Gastroesophageal sphincter (tissue), 3 donors: ENCODE results near the gene FZD10.

Experiments used
- EP300 ChIP-seq: sonication (generic); formaldehyde crosslinking; IDR thresholded peaks from one replicate; pipeline ENCODE4 v1.6.1; 2017; ENCODE audit warnings: antibody characterized with exemption, mild to moderate bottlenecking
- POLR2AphosphoS5 ChIP-seq: sonication (generic); formaldehyde crosslinking; IDR thresholded peaks from one replicate; pipeline ENCODE4 v1.6.1; 2017; ENCODE audit warnings: antibody characterized with exemption
- TF ChIP-seq, protein P1 (sequence below), 4 experiments: fragments of 200-600 bp in 2 of 4; fragments of 450-650 bp in 2 of 4; sonication (generic) in 1 of 4; IDR thresholded peaks; one replicate each; pipeline ENCODE4 v1.5.1; 2017 to 2019; ENCODE audit warnings: antibody characterized with exemption in 4 of 4, mild to moderate bottlenecking in 2 of 4, moderate library complexity in 2 of 4

- TF ChIP-seq, protein P1, sequence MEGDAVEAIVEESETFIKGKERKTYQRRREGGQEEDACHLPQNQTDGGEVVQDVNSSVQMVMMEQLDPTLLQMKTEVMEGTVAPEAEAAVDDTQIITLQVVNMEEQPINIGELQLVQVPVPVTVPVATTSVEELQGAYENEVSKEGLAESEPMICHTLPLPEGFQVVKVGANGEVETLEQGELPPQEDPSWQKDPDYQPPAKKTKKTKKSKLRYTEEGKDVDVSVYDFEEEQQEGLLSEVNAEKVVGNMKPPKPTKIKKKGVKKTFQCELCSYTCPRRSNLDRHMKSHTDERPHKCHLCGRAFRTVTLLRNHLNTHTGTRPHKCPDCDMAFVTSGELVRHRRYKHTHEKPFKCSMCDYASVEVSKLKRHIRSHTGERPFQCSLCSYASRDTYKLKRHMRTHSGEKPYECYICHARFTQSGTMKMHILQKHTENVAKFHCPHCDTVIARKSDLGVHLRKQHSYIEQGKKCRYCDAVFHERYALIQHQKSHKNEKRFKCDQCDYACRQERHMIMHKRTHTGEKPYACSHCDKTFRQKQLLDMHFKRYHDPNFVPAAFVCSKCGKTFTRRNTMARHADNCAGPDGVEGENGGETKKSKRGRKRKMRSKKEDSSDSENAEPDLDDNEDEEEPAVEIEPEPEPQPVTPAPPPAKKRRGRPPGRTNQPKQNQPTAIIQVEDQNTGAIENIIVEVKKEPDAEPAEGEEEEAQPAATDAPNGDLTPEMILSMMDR (IDR thresholded peaks at IDR 0.05), result no peak
- no peak for TF ChIP-seq POLR2AphosphoS5
- no peak for TF ChIP-seq EP300
These were observed 37.5 kb upstream of the FZD10 start for GRCh38 chr12:130124605-130125244.
